CD4-positive, alpha-beta T cell treated with Interleukin-15 for 1 hour (primary cell): ENCODE results near the gene PRKCSH.

ENCODE experiments used
- DNase-seq: peaks from one replicate; pipeline ENCODE4 v3.0.0-alpha.2; 2020

The PRKCSH gene

GRCh38 chr19:11479090-11479897 lies 43.9 kb downstream of the PRKCSH start:
- DNase-seq = no peak

- no peak for DNase-seq
Measured at GRCh38 chr19:11479898-11480714, 44.7 kb downstream of the PRKCSH start.

GRCh38 chr19:11480715-11481533 lies 45.5 kb downstream of the PRKCSH start, which contains the start of gene ELAVL3:
TSS of gene ELAVL3 (minus strand) at chr19:11481046. CDS start at chr19:11480608, 438 bp downstream.
- DNase-seq = no peak

- peak; percentile 66 for DNase-seq
Measured at GRCh38 chr19:11481534-11482383, 46.3 kb downstream of the PRKCSH start.

DNA sequence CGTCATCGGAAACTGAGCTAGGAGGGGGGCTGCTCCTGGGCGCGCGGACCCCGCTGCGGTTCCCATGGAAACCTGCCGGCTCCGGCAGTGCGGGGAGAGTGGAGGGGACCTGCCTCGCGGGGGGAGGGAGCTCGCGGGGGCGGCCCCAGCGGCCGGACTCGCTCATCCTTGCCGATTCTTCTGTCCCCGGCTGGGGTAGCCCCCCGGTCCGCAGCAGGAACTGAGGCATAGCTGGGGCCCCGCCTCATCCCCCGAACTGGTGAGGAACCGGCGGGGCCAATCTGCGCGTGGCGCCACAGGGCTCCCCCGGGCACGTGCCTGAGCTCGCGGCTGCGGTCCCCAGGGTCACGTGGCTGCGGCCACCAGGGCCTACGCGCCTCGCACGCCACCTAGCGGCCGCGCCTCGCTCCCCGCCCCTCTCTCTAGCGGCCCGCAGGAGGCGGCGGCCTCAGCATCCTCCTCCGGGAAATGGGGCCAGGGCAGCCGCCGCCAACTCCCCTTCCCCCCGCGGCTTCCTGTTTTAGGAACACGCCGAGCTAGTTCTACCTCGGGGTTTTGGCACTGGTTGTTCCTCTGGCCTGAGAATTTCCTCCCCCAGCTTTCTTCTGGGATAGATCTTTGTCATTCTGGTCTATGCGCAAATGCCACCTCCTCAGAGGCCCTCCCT lies 47.1 kb downstream of the PRKCSH start:
- DNase-seq = peak; percentile 85

GRCh38 chr19:11483366-11484111 lies 48.1 kb downstream of the PRKCSH start:
- no peak for DNase-seq

DNA sequence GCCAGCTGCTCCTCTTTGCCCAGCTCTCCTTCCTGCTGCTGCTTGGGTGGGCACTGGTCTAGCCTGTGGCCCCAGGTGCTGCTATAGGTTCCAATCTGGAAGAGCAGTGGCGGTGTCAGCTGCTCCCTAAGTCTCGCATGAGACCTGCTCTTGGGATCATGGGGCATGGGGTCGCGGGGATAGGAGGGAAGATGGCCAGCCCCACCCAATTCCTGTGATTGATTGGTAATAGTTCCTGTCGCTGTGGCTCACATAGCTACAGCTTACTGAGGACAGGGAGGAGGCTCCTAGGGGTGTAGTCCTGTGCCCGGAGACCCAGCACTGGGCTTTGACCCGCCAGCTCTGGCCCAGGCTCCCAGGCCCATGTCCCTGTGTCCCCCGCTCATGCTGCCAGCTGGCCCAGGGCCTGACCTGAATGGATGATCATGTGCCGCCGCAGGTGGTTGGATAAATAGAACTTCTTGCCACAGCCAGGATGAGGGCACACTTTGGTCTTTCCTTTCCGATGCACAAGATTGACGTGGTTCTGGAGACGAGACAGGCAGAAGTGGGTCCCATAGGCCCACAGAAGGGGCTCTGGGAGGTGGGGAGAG lies 49.9 kb downstream of the PRKCSH start:
- DNase-seq = no peak

GRCh38 chr19:11486661-11487503 lies 51.4 kb downstream of the PRKCSH start:
- DNase-seq = no peak

DNA sequence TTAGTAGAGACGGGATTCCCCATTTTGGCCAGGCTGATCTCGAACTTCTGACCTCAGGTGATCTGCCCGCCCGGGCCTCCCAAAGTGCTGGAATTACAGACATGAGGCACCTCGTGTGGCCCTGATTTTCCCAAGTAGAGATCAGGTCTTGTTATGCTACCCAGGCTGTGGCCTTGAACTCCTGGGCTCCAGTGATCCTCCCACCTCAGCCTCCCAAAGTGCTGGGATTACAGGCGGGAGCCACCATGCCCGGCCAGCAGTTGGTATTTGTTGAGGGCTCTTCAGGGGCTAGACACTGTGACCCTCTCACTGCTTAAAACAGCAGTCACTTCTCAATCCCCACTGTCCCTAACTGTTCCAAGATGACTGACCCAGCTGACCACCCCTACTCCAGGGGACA lies 53.9 kb downstream of the PRKCSH start:
- DNase-seq = no peak

- no peak for DNase-seq
Measured at GRCh38 chr19:11494634-11495285, 59.3 kb downstream of the PRKCSH start.

DNA sequence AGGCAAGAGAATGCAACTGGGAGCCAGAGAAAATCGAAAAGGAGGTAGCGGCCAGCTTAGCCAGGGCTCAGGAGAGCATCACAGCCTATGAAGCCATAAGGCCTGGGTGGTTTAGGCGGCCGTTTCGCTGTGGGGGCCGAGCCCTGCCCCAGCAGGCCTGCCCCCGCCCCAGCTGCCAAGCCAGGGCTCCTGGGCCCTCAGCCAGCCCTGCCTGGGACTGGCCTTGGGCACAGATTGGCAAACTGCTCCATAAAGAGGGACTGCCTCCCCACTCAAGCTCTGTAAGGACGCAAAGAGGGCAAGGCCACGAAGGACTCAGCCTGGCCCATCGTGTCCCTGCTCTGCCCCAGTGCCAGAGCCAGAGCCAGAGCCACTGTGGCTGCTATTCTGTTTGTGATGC lies 60.0 kb downstream of the PRKCSH start:
- no peak for DNase-seq

GRCh38 chr19:11495885-11496284 lies 60.5 kb downstream of the PRKCSH start:
- DNase-seq = no peak

DNA sequence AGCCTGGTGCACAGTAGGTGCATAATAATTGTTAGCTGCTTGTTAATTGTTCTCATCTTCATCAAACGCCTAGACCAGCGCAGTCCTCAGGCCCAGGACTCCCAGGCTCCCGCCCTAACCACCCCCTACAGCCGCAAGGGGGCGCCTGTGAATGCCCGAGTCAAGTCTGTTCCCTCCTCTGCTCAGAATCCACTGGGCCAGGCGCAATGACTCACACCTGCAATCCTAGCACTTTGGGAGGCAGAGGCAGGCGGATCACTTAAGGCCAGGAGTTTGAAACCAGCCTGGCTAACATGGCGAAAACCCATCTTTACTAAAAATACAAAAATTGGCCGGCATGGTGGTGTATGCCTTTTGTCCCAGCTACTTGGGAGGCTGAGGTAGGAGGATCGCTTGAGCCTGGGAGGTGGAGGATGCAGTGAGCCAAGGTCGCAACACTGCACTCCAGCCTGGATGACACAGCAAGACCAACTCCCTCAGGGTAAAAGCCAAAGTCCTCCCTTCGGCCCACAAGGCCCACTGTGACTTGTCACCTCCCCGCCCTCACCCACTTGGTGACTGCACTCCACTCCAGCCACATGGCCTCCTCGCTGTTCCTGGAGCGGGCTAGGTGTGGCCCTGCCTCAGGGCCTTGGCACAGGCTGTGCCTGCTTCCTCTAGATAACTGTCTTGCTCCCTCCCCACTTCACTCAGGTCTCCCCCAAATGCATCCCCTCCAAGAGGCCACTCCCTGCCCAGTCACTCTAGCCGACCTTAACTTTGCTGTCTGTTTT lies 61.1 kb downstream of the PRKCSH start:
- DNase-seq = peak; percentile 56

GRCh38 chr19:11499220-11499726 lies 63.8 kb downstream of the PRKCSH start:
- DNase-seq = no peak

- DNase-seq = no peak
Measured at GRCh38 chr19:11499890-11500420, 64.5 kb downstream of the PRKCSH start.
